Measurements from ENCODE around the gene EFNA5. TPM values are rescaled to one million over a fixed set of nuclear protein-coding genes. Genes with fewer than 3 reads are reported as not detected.

The EFNA5 gene
- total RNA-seq, 1 donor from 2014 or later, result 2.2 TPM

- Histone ChIP-seq H3K9me3 (no peaks in the 10 kb centered on the region), H3K36me3 (no peaks in the 10 kb centered on the region), H3K4me1 (no peaks in the 10 kb centered on the region), H3K27me3 (no peaks in the 10 kb centered on the region), H3K4me3 (no peak overlapping the region), H3K27ac (no peak overlapping the region)
- DNase-seq (ENCODE audit: low spot score in 2 of 2), result no peak
- no peak for TF ChIP-seq CTCF (IDR thresholded peaks at IDR 0.05)
- intact Hi-C loops (cut with DNase I), result no loop called here
Observed at GRCh38 chr5:107607196-107607595, 63.5 kb downstream of the EFNA5 start.

GRCh38 chr5:107605596-107606125 is 65.1 kb downstream of the EFNA5 start:
- no peaks in the 10 kb centered on the region for H3K36me3 ChIP-seq
- no peaks in the 10 kb centered on the region for H3K4me1 ChIP-seq
- DNase-seq (ENCODE audit: low spot score in 2 of 2), result no peak
- no peak for TF ChIP-seq CTCF (IDR thresholded peaks at IDR 0.05)
- no peaks in the 10 kb centered on the region for H3K9me3 ChIP-seq
- intact Hi-C loops (cut with DNase I), result no loop called here
- H3K4me3 ChIP-seq, result no peak overlapping the region
- H3K27me3 ChIP-seq, result no peaks in the 10 kb centered on the region
- no peak overlapping the region for H3K27ac ChIP-seq

- no peaks in the 10 kb centered on the region for H3K36me3 ChIP-seq
- no peak overlapping the region for H3K4me3 ChIP-seq
- H3K4me1 ChIP-seq, result no peaks in the 10 kb centered on the region
- no peaks in the 10 kb centered on the region for H3K9me3 ChIP-seq
- no peak overlapping the region for H3K27ac ChIP-seq
- no peak for TF ChIP-seq CTCF (IDR thresholded peaks at IDR 0.05)
- DNase-seq (ENCODE audit: low spot score in 2 of 2), result no peak
- intact Hi-C loops (cut with DNase I), result no loop called here
- H3K27me3 ChIP-seq, result no peaks in the 10 kb centered on the region
Observed at GRCh38 chr5:107604990-107605389, 65.7 kb downstream of the EFNA5 start.

- Histone ChIP-seq H3K4me1 (no peaks in the 10 kb centered on the region), H3K27me3 (no peaks in the 10 kb centered on the region), H3K36me3 (no peaks in the 10 kb centered on the region), H3K9me3 (no peaks in the 10 kb centered on the region), H3K4me3 (no peak overlapping the region), H3K27ac (no peak overlapping the region)
- TF ChIP-seq CTCF (IDR thresholded peaks at IDR 0.05), result no peak
- DNase-seq (ENCODE audit: low spot score in 2 of 2), result no peak
- intact Hi-C loops (cut with DNase I), result no loop called here
Observed at GRCh38 chr5:107604146-107604910, 66.4 kb downstream of the EFNA5 start.

- Histone ChIP-seq H3K27ac (no peak overlapping the region), H3K4me1 (no peaks in the 10 kb centered on the region), H3K27me3 (no peaks in the 10 kb centered on the region), H3K9me3 (no peaks in the 10 kb centered on the region), H3K4me3 (no peak overlapping the region), H3K36me3 (no peaks in the 10 kb centered on the region)
- intact Hi-C loops (cut with DNase I), result no loop called here
- no peak for DNase-seq (ENCODE audit: low spot score in 2 of 2)
- TF ChIP-seq CTCF (IDR thresholded peaks at IDR 0.05), result no peak
Observed at GRCh38 chr5:107603349-107603748, 67.4 kb downstream of the EFNA5 start.
